ENCODE data around the gene COL26A1.

DNA sequence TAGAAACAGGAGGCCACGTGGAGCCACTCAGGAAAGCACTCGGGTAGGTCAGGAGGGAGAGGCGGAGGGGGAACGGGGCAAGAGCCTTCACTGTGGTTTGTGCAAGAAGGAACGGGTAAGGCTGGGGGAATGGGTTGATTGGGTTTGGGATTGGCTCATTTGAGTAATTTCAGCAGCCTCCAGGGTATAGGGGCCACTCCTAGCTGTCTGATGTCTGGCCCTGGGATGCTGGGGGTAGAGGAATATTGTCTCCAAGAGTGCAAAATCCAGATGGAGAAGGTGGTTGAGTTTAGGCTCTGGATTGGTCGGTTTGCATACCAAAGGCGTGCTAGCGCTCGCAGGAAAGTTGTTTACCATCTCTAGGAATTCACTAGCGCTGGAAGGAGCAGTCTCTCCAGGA is 219.2 kb downstream of the COL26A1 start:
- TF ChIP-seq, protein P1, sequence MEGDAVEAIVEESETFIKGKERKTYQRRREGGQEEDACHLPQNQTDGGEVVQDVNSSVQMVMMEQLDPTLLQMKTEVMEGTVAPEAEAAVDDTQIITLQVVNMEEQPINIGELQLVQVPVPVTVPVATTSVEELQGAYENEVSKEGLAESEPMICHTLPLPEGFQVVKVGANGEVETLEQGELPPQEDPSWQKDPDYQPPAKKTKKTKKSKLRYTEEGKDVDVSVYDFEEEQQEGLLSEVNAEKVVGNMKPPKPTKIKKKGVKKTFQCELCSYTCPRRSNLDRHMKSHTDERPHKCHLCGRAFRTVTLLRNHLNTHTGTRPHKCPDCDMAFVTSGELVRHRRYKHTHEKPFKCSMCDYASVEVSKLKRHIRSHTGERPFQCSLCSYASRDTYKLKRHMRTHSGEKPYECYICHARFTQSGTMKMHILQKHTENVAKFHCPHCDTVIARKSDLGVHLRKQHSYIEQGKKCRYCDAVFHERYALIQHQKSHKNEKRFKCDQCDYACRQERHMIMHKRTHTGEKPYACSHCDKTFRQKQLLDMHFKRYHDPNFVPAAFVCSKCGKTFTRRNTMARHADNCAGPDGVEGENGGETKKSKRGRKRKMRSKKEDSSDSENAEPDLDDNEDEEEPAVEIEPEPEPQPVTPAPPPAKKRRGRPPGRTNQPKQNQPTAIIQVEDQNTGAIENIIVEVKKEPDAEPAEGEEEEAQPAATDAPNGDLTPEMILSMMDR (optimal IDR thresholded peaks at IDR 0.05 in 1 of 3, IDR thresholded peaks at IDR 0.05 in 1 of 3, conservative IDR thresholded peaks at IDR 0.05 in 1 of 3; ENCODE audit: extremely low read depth in 1 of 3, insufficient read depth in 2 of 3, low read length in 3 of 3): no peak
- no peak for TF ChIP-seq EZH2 (IDR thresholded peaks at IDR 0.05; ENCODE audit: low read length)

All from keratinocyte (primary cell).